Measurements from ENCODE around the gene KIF3B.
"Not testable (repeated sequence)": the region's sequence is repeated elsewhere in the genome, so short reads cannot be mapped to it uniquely, and the experiment has no call there.

The KIF3B gene

GRCh38 chr20:32357375-32357868 lies 80.0 kb downstream of the KIF3B start:
- DNase-seq (ENCODE audit: low read depth): no peak

DNA sequence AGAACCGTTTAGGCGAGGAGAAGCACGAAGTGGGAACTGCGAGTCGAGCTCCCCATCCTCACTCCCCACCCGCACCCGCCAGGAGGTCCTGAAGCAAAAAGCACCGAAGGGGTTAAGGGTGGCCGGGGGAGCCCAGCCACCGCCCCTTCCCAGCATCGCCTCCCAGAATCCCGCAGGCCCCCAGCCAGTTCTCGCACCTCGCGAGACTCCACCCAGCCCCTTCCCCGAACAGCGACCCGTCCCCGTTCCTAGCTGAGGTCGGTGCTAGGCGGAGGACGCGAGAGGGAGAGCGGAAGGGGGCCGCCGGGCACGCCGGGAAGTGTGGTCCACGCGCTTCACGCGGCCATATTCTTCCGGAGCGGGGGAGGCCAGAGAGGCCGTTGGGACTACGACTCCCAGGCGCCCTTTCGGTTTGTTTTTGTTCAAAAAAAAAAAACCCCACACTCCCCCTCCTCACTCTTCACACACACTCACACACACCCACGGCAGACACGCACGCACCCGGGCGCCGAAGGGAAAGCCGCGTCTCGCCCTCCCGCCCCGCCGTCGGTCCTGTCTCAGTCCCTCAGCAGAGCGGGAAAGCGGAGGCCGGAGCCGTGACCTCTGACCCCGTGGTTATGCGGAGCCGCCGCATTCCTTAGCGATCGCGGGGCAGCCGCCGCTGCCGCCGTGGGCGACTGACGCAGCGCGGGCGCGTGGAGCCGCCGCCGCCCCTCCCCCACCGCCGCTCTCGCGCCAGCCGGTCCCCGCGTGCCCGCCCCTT lies 80.6 kb downstream of the KIF3B start, which contains the start of gene ASXL1:
ASXL1 (plus strand) TSS at position 463 of the 763 bp plus-strand sequence. CDS start 445 bp downstream, outside the sequence.
- DNase-seq (ENCODE audit: low read depth): peak; percentile 88

DNA sequence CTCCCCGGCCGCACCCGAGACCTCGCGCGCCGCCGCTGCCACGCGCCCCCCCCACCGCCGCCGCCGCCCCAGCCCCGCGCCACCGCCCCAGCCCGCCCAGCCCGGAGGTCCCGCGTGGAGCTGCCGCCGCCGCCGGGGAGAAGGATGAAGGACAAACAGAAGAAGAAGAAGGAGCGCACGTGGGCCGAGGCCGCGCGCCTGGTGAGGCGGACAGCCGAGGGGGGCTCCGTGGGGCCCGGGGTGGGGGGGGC lies 81.1 kb downstream of the KIF3B start:
- DNase-seq (ENCODE audit: low read depth): no peak

- peak; percentile 70 for DNase-seq (ENCODE audit: low read depth)
Measured at GRCh38 chr20:32358883-32359632, 81.6 kb downstream of the KIF3B start.

DNA sequence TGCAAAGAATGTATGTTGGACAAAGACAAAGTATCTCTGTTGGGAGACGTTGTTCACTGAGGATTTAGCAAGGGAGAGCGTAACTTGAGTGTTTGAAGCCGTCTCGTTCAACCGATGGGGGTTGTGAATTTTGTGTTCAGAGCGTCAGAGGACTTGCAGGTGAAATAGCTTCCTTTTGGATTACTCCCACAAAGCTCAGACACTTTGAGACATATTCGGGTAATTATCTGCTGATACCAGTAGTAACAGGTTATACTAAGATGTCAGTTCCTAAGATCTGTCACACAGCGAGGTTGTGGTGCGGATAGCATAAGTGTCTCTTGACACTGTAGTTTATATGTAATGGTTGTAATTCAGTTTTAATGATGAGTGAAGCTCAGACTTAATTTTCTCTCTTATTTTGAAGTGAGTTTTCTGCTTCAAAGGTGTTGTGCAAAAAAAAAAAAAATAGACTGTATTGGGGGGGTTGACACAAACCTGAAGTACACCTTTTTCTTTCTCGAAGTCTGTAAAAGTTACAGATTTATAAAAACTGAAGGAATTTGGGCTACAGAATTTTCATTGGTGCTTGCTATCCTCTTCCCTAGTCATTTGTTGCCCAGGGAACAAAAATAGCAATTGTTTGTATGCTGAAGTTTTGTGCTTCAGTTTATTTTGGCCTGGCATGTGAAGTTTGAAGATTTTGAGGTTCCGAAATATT lies 82.3 kb downstream of the KIF3B start:
- no peak for DNase-seq (ENCODE audit: low read depth)

DNA sequence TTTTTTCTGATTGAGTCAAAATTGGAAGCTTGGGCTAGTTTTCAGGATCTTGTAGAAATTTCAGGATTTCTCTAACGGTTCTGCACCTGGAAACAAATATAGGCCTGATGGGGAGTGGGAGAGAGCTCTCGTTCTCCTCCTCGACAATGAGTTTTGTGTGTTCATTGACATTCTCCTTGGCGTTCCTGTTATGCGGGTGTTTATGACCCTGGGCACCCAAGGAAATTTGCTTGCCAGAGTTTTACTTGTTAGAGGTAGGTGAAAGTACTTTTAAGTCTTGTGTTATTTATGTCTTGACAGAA lies 82.8 kb downstream of the KIF3B start:
- no peak for DNase-seq (ENCODE audit: low read depth)

DNA sequence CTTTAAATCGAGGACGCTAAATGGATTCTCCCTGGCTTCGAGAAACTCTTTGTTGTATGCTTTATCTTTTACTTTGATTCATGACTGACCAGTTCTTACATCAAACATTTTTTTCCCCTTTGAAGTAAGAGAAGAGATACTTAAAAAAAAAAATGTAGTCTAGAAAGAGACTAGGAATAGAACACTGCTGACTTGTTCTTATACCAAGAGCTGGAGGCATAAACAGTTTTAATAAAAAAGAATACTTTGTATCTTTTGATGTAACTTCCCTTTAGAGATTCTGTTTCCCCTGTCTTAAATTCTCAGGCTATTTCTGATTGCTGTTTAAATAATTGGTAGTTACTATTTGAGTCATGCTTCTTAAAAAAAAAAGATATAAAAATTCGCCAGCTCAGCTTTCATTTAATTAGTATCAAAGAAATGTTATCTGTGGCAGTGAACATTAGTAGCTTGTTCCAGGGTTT lies 85.5 kb downstream of the KIF3B start:
- no peak for DNase-seq (ENCODE audit: low read depth)

- DNase-seq (ENCODE audit: low read depth): no peak
Measured at GRCh38 chr20:32363492-32363891, 86.0 kb downstream of the KIF3B start.

GRCh38 chr20:32364554-32365208 lies 87.2 kb downstream of the KIF3B start:
- no peak for DNase-seq (ENCODE audit: low read depth)

DNA sequence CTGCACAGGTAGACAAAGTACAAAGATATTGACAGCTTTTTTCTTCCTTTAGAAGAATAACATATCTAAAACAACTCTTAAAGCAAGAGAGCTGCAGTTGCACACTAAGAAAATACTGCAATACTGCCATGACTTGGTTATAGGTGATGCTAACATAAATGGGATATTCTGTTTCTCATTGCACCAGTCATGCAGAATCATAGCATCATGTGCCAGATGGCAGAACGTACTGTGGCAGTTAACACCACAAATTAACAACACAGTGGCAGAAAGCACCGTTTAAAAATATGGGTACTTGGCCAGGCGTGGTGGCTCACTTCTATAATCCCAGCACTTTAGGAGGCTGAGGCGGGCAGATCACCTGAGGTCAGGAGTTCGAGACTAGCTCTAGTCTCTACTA lies 88.1 kb downstream of the KIF3B start:
- DNase-seq (ENCODE audit: low read depth): no peak

DNA sequence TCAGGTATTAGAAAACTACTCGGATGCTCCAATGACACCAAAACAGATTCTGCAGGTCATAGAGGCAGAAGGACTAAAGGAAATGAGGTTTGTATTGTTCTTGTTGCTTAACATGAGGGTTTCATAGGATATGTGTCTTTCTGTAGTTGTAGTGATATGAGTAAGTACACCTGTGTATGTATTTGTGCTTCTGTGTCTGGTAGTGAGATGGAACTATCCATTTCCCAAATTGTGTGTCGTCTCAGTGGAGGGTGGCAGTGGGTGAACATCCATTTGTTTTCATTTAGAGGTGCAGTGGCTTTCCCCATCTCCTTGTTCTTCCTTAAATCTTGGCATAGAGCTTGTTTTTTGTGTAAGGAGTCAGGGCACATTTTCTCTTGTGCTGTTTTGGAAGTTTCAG lies 88.9 kb downstream of the KIF3B start:
- no peak for DNase-seq (ENCODE audit: low read depth)

DNA sequence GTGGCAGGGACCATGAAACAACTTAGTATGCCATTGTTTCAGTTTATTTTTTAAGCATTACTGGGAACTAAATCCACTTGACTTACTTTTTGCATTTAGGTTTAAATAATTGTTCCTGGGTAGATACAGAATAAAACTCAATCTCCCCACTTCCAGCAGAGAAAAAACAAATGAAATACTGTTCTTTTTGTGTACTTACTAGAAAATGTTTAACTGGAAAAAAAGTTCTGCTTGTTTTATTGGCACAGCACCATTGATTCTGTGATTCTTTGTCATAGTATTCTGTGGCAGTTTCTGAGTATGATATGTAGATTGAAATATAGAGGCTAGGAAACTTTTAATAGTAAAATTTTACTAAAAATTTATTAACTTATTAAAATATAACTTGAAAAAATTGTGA lies 90.9 kb downstream of the KIF3B start:
- no peak for DNase-seq (ENCODE audit: low read depth)

DNA sequence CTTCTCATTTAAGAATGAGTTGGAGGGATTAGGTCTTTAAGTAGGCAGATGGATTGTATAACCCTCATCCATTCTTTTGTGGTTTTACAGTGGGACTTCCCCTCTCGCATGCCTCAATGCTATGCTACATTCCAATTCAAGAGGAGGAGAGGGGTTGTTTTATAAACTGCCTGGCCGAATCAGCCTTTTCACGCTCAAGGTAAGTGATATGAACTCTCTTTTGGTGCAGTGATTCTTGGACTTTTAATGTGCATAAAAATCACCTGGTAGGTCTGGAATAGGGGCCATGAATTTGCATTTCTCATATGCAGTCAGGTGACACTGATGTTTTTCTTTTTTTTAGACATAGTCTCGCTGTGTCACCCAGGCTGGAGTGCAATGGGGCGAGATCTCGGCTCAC lies 91.5 kb downstream of the KIF3B start:
- no peak for DNase-seq (ENCODE audit: low read depth)

GRCh38 chr20:32370897-32371296 lies 93.4 kb downstream of the KIF3B start:
- no peak for DNase-seq (ENCODE audit: low read depth)

DNA sequence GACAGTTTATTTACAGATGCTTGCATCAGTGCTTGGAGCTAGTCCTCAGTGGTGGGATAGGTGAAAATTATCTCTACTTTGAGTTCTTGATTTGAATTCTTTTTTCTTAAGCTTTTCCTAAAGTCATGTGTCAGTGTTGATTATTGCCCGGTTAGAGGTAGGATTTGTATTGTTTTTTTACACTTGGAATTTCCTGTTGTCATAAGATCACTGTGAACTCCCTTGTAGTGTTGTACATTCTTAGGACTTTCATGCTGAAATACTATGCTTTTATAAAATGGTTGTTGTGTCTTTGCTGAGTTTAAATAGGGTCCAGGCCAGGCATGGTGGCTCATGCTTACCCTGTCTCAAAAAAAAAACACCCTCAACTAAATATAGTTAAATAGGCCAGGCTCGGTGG lies 101.0 kb downstream of the KIF3B start:
- no peak for DNase-seq (ENCODE audit: low read depth)

DNA sequence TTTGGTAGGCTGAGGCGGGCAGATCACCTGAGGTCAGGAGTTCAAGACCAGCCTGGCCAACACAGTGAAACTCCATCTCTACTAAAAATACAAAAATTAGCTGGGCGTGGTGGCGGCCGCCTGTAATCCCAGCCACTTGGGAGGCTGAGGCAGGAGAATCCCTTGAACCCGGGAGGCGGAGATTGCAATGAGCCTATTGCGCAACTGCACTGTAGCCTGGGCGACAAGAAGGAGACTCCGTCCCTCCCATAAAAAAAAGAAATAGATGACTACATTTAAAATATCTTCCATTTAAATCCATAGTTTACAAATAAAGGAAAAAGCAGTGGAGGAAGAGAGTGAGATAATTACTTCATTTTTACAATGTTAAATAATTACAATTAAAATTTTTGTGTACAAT lies 102.6 kb downstream of the KIF3B start:
- not testable (repeated sequence) for DNase-seq (ENCODE audit: low read depth)

- no peak for DNase-seq (ENCODE audit: low read depth)
Measured at GRCh38 chr20:32380745-32381144, 103.3 kb downstream of the KIF3B start.

DNA sequence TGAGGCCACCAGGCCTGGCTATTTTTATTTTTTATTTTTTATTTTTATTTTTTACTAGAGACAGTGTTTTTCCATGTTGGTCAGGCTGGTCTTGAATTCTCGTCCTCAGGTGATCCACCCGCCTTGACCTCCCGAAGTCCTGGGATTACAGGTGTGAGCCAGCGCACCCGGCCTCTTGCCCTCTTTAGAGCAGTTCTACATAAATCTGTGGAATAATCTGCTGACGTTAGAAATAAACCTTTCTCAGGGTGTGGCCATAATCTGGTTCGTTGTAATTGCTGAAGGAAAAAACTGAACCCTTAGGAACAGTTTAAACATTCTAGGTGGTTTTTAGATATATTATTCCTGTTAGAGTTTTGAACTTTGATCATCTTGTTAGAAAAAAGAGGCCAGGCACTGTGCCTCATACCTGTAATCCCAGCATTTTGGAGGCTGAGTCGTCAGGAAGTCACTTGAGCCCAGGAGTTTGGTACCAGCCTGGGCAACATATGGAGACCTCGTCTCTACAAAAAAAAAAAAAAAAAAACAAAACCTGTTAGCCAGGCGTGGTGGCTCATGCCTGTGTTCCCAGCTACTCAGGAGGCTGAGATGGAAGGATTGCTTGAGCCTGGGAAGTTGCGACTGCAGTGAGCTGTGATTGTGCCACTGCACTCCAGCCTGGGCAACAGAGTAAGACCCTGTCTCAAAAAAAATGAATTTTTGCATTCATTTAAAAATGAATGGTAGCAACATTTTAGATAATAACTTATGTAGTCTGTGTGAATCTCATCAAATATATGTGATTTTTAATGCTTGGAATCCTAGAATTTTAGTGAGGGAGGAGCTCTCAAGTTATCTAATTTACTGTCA lies 104.9 kb downstream of the KIF3B start:
- no peak for DNase-seq (ENCODE audit: low read depth)

GRCh38 chr20:32383441-32383840 lies 106.0 kb downstream of the KIF3B start:
- not testable (repeated sequence) for DNase-seq (ENCODE audit: low read depth)
